Activated T-cell treated with anti-CD3 and anti-CD28 coated beads for 4 hours (primary cell): ENCODE data around the gene PNMT.
"Not testable (repeated sequence)": the region's sequence is repeated elsewhere in the genome, so short reads cannot be mapped to it uniquely, and the experiment has no call there.

Source experiments
- DNase-seq: peaks from one replicate; pipeline ENCODE4 v3.0.0-alpha.2; 2020

PNMT gene

DNA sequence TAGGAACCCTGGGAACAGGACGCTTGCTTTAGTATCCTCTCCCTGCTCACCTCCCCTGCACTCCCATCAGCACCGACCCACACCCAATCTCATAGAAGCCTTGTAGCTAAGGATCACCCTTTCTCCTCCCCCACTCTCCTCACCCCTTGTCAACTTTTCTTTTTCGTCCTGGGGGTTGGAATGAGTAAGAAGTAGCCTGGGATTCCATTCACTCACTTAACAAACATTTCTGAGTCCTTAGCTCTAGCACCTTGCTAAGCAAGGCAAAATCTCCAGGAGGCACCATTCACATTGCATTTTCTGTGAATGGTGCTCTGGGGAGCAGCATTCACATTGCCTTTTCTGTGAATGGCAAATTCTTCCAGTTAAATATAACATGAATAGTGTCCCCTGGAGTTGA lies 20.7 kb downstream of the PNMT start:
- DNase-seq: no peak

DNA sequence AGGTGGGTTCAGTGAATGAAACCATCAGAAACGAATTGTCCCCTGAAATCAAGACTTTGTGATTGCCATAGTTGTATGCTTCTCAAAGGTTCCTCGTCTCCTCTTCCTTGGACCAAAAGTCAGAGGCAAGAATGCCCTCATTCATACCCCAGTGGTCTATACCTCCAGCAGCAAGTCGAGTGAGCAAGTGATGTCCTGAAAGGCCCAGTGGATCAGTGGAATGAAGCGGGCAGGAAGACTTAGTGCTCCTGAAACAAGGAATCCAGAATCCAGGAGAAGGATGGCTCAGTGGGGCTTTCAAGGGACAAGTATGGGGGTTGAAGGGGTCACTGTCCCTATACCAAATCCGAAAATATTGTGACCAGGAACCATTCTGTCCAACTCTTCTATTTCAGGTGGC lies 26.3 kb downstream of the PNMT start:
- DNase-seq: no peak

DNA sequence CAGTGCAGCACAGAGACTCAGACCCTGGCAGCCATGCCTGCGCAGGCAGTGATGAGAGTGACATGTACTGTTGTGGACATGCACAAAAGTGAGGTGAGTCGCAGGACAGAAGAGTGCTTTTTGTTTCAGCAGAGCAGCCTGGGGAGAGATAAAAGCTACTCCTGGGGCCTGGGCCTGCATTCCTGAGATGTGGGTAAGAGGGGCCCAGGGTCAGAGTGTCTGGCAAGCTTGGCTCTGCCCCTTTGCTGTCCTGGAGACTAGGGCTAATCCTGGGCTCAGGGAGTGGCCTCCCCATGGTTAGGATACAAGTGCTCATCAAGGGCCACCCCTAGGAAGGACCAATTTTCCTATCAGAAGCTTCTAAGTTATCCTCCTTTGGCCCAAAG lies 26.8 kb downstream of the PNMT start:
- DNase-seq: no peak

DNA sequence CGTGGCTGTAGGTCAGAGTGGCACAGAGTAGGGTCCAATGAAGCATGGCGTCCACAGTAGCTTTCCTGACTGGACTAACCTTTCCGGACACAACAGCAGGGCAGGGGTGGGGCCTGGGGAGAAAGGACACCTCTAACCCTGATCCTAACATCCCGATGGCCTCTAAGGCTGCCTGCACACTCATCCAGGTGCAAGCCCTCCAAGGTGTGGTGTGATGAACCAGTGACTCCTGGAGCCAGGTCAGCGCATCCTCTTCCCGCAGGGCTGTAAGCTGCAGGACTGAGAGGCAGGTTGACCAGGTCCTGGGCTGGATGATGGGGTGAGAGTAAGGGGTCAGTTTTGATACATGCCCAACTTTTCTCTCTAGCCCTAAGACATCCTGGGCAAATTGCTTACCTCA lies 28.5 kb downstream of the PNMT start:
- no peak for DNase-seq

DNA sequence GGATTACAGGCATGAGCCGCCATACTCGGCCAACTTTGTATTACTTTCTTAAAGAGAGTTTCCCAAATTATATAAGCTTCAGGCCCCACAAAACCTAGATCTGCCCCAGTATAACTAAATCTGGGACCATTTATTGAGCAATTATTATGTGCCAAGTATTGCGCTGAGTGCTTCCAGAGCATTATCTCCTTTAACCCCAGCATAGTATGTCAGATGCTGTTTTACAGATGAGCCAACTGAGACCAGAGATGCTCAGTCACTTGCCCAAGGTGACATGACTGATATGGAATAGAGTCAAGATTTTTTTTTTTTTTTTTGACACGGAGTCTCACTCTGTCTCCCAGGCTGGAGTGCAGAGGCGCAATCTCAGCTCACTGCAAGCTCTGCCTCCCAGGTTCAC lies 29.7 kb downstream of the PNMT start:
- no peak for DNase-seq

DNA sequence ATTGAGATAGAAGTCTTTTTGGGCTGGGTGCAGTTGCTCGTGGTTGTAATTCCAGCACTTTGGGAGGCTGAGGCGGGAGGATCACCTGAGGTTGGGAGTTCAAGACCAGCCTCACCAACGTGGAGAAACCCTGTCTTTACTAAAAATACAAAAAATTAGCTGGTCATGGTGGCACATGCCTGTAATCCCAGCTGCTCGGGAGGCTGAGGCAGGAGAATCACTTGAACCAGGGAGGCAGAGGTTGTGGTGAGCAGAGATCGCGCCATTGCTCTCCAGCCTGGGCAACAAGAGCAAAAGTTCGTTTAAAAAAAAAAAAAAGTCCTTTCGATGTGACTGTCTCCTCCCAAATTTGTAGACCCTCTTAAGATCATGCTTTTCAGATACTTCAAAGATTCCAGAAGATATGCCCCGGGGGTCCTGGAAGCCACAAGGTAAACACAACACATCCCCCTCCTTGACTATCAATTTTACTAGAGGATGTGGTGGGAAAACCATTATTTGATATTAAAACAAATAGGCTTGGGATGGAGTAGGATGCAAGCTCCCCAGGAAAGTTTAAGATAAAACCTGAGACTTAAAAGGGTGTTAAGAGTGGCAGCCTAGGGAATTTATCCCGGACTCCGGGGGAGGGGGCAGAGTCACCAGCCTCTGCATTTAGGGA lies 31.0 kb downstream of the PNMT start:
- not testable (repeated sequence) for DNase-seq

DNA sequence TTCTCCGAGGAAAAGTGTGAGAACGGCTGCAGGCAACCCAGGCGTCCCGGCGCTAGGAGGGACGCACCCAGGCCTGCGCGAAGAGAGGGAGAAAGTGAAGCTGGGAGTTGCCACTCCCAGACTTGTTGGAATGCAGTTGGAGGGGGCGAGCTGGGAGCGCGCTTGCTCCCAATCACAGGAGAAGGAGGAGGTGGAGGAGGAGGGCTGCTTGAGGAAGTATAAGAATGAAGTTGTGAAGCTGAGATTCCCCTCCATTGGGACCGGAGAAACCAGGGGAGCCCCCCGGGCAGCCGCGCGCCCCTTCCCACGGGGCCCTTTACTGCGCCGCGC lies 31.5 kb downstream of the PNMT start, which contains the start of gene ERBB2:
Gene ERBB2 (plus strand): TSS at position 247 of the 330 bp plus-strand sequence. CDS start 175 bp downstream, outside the sequence.
- no peak for DNase-seq

DNA sequence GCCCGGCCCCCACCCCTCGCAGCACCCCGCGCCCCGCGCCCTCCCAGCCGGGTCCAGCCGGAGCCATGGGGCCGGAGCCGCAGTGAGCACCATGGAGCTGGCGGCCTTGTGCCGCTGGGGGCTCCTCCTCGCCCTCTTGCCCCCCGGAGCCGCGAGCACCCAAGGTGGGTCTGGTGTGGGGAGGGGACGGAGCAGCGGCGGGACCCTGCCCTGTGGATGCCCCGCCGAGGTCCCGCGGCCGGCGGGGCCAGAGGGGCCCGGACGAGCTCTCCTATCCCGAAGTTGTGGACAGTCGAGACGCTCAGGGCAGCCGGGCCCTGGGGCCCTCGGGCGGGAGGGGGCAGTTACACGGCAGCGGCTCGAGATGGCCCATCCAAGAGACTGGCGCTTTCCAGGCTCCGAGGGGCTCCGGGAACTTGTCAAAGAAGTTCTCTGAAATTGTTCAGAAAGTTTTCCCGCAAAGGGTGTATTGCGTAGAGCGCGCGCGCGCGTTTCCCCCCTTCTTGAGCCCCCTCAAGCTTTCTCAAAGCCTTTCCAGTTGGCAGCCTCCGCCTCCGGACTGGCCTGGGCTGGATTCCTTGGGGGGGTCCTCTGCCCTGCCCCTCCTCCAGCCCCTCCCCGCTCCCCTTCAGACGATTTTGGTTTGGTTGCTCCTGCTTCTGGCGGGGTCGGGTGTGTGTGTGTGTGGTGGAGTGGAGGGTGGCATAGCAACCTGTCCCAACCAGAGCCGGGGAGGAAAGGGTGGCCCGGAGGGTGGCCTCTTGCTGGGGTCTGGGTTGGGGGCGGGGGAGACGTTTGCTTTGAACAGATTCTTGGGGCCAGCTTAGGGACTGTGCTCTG lies 32.1 kb downstream of the PNMT start:
- no peak for DNase-seq

DNA sequence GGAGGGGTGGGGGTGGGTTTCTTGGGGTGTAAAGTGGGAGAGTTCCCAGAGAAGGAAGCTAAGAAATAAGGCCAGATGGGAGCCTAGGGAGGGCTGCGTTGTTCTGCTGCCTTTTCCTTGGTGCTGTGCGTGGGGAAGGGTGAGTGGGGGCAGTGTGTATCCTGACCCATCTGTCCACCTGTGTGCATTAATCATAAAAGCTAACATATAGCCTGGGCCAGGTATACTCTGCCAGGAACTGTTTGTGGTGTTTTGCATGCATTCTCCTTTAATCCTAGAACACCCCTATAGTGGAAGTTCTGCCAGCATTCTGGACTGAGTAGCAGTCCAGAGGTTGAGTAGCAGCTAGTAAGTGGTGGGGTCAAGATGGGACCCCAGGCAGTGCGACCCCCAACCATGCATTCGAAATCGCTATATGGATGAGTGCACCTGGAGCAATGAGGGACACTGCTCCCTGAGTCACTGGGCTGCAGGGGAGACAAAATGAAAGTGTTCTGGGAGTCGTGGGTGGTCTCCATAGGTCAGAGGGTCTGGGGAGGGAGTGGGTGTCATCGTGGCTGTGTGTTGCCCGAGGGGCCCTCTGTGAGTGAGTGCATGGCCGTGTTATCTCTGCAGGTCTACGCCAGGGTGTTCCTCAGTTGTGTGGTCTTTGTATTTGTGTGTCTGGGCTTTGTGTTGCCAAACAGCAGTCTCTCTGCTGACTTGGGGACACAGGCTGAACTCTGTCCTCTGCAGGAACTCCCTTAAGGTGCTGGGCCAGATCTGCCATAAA lies 32.9 kb downstream of the PNMT start:
- no peak for DNase-seq

DNA sequence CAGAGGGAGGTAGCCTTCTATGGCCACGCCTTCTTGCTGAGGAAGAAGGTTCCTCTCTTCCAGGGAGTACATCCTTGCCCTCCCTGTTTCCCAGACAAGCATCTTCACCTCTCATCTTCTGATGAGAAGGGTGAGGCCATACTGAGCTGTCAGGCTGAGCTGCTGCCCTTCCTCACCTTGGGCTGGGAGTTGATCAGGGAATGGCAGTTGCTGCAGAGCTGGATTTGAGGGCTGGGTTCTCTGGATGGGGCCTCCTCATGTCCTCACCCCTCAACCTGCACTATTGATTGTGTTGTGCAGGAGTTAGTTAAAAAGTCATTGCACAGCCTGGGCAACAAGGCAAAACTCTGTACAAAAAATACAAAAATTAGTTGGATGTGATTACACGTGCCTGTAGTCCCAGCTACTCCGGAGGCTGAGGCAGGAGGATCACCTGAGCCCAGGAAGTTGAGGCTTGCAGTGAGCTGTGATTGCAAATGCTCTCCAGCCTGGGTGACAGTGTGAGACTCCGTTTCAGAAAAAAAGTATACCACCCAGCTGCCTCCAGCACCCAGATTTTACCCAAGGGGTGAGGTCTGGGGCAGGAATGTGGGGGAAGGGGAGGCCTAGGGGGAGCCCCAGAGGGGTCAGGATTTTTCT lies 33.6 kb downstream of the PNMT start:
- DNase-seq: no peak

DNA sequence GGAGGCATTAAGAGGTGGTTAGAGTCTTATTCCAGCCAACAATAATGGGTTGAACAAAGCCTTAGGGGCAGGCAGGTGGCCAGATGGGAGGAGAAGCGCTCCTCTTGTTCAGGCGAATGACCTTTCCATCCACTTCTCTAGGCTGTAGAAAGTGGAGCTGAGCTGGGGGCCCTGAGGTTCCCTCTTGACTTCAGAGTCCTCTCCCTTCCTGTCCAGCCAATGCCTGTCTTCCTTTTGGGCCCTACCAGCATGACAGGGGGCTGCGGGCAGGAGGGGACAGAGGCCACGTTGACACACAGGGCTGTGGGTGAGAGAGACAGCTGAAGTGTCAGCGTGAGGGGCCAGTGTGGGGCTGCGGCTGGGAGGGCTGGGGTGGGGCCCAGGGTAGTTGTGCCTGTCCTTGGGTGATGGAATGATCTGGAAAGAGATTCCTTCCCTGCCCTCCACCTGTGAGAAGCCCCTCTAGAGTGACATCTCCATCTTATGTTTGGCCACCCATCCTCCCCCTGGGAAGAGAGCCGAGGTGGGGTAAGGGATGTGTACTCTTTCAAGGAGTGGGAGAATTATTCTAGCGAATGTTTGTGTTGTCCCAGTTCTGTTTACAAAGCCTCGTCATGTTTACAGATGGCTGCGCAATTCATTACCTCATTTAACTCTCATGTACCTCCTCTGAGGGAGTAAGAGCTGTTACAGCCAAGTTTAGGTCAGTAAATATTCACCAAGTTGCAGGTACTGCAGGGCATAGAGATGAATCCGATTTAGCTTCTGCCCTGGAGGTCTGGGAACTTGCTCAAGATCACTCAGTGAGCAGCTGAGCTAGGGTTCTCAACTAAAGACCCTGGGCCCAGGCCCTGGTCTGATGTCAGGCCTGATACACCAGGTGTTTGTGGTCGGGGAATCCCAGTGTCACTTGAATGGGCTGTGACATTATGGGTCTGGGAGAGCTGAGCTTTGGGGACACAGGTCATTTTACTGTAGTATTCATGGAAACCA lies 34.9 kb downstream of the PNMT start:
- DNase-seq: no peak

DNA sequence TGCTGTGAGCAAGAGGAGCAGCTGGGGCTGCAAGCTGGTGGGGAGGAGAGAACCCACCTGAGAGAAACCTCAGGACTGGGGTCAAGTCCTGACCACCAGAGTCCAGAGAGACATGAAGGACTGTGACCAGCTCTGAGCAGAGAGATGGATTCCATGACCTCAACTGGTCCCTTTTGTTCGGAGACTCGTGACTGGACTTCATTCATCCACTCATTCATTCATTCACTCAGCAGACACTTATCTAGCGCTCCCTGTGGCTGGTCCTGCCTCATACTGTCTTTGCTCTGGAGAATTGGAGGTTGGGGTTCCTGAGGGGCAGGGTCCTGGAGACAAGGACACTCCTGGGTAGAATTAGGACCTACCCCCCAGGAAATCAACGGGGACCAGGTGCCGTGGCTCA lies 35.7 kb downstream of the PNMT start:
- DNase-seq: no peak

DNA sequence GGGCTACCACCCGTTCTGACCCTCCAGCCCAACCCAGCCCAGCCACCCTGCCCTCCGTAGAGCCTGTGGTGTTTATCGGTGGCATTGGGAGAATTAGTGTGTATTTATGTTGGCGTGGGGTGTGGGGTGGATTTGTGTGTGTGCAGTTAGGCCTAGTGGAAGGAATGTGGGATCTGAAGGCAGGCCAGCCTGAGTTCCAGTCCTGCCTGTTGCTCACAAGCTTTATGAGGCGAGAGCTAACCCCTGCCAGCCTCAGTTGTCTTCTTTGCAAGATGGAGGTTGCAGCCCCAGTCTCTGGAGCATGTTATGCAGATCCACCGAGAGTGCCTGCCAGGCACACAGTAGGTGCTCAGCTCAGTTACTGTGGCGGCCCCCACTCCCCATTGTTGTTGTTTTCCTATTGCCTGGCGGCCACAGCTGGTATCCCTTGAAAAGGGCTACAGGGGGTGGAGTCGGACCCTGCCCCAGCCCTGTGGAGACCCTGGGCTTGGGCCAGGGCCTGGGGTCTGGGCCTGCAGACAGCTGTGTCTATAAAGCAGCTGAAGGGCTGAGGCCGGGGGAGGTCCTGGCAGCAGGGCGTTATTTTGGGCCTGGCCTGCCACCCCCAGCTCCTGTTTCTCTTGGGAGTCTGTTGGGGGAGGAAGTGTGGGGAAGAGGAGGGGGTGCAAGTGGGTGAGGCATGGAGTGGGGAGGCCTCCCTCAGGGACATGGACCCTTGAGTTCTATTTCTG lies 36.7 kb downstream of the PNMT start:
- no peak for DNase-seq

DNA sequence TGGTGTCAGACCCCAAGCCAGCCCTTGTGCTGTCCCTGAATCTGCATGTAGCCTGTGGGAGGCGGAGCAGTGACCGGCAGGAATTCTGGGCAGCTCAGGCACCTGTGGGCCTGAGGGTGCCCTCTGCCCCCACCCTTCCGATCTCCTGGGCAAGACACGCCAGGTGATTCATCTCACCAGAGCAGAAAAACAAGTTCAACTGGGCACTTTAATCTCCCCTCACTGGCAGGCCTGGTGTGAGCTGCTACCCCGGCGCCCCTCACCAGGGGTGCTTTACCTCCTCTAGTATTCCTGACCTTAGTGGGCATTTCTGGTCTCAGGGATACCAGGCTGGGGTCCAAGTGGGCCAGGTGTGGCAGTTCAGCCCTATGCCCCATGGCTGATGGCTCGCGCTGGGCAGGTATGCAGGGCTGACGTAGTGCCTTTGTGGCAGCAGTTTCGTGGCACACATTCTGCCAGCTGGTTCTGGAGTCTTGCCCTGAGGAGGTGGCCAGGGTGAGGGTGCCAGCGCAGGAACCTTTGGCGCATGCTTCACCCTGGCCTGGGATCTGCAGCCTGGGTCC lies 37.6 kb downstream of the PNMT start:
- DNase-seq: no peak

DNA sequence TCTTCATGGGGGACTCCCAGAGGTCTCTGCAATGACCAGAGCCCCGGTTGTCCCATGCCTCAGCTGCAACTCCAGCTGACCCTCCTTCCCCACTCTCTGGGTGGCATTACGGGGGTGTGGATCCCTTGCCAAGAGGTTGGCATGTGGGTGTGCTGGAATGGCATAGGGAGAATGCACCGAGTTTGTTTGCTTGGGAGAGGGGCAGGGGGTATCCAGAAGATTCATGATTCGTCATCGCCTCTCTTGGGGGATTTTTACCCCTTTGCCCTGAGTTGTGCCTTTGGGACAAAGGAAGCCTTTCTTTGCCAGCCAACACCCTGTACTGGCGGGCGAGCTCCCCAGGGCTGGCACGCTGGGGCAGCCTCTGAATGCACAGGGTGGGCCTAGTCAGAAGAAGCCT lies 38.1 kb downstream of the PNMT start:
- DNase-seq: no peak

DNA sequence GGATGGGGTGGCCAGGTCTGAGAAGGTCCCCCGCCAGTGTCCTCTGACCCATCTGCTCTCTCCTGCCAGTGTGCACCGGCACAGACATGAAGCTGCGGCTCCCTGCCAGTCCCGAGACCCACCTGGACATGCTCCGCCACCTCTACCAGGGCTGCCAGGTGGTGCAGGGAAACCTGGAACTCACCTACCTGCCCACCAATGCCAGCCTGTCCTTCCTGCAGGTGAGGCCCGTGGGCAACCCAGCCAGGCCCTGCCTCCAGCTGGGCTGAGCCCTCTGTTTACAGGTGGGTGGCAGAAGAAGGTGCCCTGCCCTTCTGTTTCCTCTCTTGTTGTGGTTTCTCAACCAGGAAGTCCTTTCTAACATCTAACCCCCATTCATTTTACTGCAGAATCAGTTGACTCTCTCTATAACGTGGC lies 38.7 kb downstream of the PNMT start:
- no peak for DNase-seq

DNA sequence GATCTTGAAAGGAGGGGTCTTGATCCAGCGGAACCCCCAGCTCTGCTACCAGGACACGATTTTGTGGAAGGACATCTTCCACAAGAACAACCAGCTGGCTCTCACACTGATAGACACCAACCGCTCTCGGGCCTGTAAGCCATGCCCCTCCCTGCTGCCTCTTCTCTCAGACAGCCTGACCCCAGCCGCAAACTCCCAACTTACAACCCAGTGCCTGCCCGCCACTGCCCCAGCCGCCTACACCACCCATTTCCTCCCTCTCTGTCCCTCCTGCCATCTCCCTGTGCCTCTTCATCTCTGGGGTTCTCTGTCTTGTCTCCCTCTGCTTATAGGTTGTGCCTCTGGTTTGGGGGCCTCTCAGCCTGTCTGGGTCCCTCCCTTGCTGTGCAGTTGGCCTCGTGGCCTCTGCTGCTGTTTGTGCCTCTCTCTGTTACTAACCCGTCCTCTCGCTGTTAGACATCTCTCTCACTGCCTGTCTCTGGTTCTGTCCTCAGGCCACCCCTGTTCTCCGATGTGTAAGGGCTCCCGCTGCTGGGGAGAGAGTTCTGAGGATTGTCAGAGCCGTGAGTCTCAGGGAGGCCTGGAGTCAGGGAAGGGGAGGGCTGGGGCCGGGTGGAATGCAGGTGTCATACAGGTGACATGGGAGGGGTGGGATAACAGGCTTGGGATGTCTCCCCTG lies 41.2 kb downstream of the PNMT start:
- no peak for DNase-seq

DNA sequence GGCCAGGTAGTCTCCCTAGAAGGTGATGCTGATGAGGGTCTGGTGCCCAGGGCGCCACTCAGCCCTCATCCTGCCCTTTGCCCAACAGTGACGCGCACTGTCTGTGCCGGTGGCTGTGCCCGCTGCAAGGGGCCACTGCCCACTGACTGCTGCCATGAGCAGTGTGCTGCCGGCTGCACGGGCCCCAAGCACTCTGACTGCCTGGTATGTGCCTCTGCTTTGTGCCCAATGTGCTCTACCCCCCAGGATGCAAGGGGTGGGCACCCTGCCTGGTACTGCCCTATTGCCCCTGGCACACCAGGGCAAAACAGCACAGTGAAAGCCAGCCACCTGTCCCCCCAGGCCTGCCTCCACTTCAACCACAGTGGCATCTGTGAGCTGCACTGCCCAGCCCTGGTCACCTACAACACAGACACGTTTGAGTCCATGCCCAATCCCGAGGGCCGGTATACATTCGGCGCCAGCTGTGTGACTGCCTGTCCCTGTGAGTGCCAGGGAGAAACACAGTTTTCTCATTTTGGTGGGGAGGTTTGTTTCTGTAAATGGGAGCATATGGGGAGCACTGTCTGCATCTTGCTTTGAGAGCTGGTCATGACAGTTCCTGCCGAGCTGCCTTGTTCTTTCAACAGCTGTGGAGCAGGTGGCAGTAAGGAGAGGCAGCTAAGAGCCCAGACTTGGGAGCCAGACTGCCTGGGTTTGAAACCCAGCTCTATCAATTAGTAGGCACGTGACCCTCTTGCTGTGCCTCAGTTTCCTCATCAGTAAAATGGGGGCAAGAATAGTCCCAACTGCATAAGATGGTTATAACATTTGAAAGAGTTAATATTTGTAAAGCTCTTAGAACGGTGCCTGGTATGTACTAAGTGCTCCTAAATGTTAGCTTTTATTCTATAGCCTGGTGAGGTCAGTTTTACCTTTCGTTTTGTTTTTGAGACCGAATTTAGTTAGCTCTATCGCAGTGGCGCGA lies 42.0 kb downstream of the PNMT start:
- DNase-seq: no peak

DNA sequence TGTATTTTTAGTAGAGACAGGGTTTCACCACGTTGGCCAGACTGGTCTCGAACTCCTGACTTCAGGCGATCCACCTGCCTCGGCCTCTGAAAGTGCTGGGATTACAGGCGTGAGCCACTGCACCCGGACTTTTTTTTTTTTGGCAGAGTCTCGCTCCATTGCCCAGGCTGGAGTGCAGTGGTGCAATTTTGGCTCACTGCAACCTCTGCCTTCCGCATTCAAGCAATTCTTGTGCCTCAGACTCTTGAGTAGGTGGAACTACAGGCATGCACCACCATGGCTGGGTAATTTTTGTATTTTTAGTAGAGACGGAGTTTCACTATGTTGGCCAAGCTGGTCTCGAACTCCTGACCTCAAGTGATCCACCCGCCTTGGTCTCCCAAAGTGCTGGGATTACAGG lies 42.8 kb downstream of the PNMT start:
- DNase-seq: not testable (repeated sequence)
